ENCODE data around the gene ACOT11.

- no peak for TF ChIP-seq CTCF (IDR thresholded peaks at IDR 0.05; ENCODE audit: poor library complexity)
- no peak for TF ChIP-seq EZH2 (IDR thresholded peaks at IDR 0.05; ENCODE audit: borderline replicate concordance)
Measured at GRCh38 chr1:54583871-54584270, 35.8 kb downstream of the ACOT11 start.
